ENCODE data around the gene CAPNS2.

The CAPNS2 gene

GRCh38 chr16:55557186-55557585, 9.3 kb upstream of the CAPNS2 start:
- no peak overlapping the region for H3K4me3 ChIP-seq (ENCODE audit: low read length)
- no peak for TF ChIP-seq ZNF274 (IDR thresholded peaks at IDR 0.05; ENCODE audit: low read depth, low read length)

- TF ChIP-seq ZNF274 (IDR thresholded peaks at IDR 0.05; ENCODE audit: low read depth, low read length) = no peak
- no peak overlapping the region for H3K4me3 ChIP-seq (ENCODE audit: low read length)
Measured at GRCh38 chr16:55559233-55559632, 7.3 kb upstream of the CAPNS2 start.

- TF ChIP-seq ZNF274 (IDR thresholded peaks at IDR 0.05; ENCODE audit: low read depth, low read length) = no peak
Measured at GRCh38 chr16:55559933-55560516, 6.5 kb upstream of the CAPNS2 start.

GRCh38 chr16:55561319-55561848, 5.1 kb upstream of the CAPNS2 start:
- TF ChIP-seq ZNF274 (IDR thresholded peaks at IDR 0.05; ENCODE audit: low read depth, low read length) = no peak
- no peak overlapping the region for H3K4me3 ChIP-seq (ENCODE audit: low read length)

More at GRCh38 chr16:55559933-55560516, 6.5 kb upstream of the CAPNS2 start:
- no peak overlapping the region for H3K4me3 ChIP-seq (ENCODE audit: low read length)

GRCh38 chr16:55562936-55563335, 3.5 kb upstream of the CAPNS2 start:
- no peak for TF ChIP-seq ZNF274 (IDR thresholded peaks at IDR 0.05; ENCODE audit: low read depth, low read length)
- H3K4me3 ChIP-seq (ENCODE audit: low read length) = no peak overlapping the region

GRCh38 chr16:55563797-55564196, 2.7 kb upstream of the CAPNS2 start:
- H3K4me3 ChIP-seq (ENCODE audit: low read length) = no peak overlapping the region
- no peak for TF ChIP-seq ZNF274 (IDR thresholded peaks at IDR 0.05; ENCODE audit: low read depth, low read length)

- no peak for TF ChIP-seq ZNF274 (IDR thresholded peaks at IDR 0.05; ENCODE audit: low read depth, low read length)
Measured at GRCh38 chr16:55565086-55565485, 1.4 kb upstream of the CAPNS2 start.

GRCh38 chr16:55567382-55567781, 898 bp downstream of the CAPNS2 start:
- TF ChIP-seq ZNF274 (IDR thresholded peaks at IDR 0.05; ENCODE audit: low read depth, low read length) = no peak
- H3K4me3 ChIP-seq (ENCODE audit: low read length) = no peak overlapping the region

More at GRCh38 chr16:55565086-55565485, 1.4 kb upstream of the CAPNS2 start:
- no peak overlapping the region for H3K4me3 ChIP-seq (ENCODE audit: low read length)

- no peak for TF ChIP-seq ZNF274 (IDR thresholded peaks at IDR 0.05; ENCODE audit: low read depth, low read length)
- H3K4me3 ChIP-seq (ENCODE audit: low read length) = no peak overlapping the region
Measured at GRCh38 chr16:55568207-55568606, 1.7 kb downstream of the CAPNS2 start.

- H3K4me3 ChIP-seq (ENCODE audit: low read length) = no peak overlapping the region
- TF ChIP-seq ZNF274 (IDR thresholded peaks at IDR 0.05; ENCODE audit: low read depth, low read length) = no peak
Measured at GRCh38 chr16:55569025-55569424, 2.5 kb downstream of the CAPNS2 start.

- TF ChIP-seq ZNF274 (IDR thresholded peaks at IDR 0.05; ENCODE audit: low read depth, low read length) = no peak
- no peak overlapping the region for H3K4me3 ChIP-seq (ENCODE audit: low read length)
Measured at GRCh38 chr16:55570159-55570558, 3.7 kb downstream of the CAPNS2 start.

GRCh38 chr16:55571191-55571897, 4.9 kb downstream of the CAPNS2 start:
- H3K4me3 ChIP-seq (ENCODE audit: low read length) = no peak overlapping the region

GRCh38 chr16:55572439-55572838, 6.0 kb downstream of the CAPNS2 start:
- no peak overlapping the region for H3K4me3 ChIP-seq (ENCODE audit: low read length)
- no peak for TF ChIP-seq ZNF274 (IDR thresholded peaks at IDR 0.05; ENCODE audit: low read depth, low read length)

More at GRCh38 chr16:55571191-55571897, 4.9 kb downstream of the CAPNS2 start:
- no peak for TF ChIP-seq ZNF274 (IDR thresholded peaks at IDR 0.05; ENCODE audit: low read depth, low read length)

- no peak overlapping the region for H3K4me3 ChIP-seq (ENCODE audit: low read length)
- TF ChIP-seq ZNF274 (IDR thresholded peaks at IDR 0.05; ENCODE audit: low read depth, low read length) = no peak
Measured at GRCh38 chr16:55574811-55575210, 8.3 kb downstream of the CAPNS2 start.

GRCh38 chr16:55575496-55575895, 9.0 kb downstream of the CAPNS2 start:
- H3K4me3 ChIP-seq (ENCODE audit: low read length) = no peak overlapping the region
- no peak for TF ChIP-seq ZNF274 (IDR thresholded peaks at IDR 0.05; ENCODE audit: low read depth, low read length)

Measured in GM08714 (cell line).